HG03025 (cell line): ENCODE measurements around the gene MOV10L1.

ENCODE experiments used
- ATAC-seq: cut with Tn5 transposase; IDR thresholded peaks from one replicate; pipeline ENCODE4 v1.9.1; 2021; ENCODE audit warnings: mild to moderate bottlenecking, moderate library complexity; ENCODE audit not compliant: unreplicated experiment, low FRiP score

The MOV10L1 gene

GRCh38 chr22:50058906-50059880, 30.6 kb upstream of the MOV10L1 start:
- no peak for ATAC-seq

- no peak for ATAC-seq
These were observed 29.9 kb upstream of the MOV10L1 start for GRCh38 chr22:50059881-50060262.

- no peak for ATAC-seq
These were observed 29.2 kb upstream of the MOV10L1 start for GRCh38 chr22:50060441-50061140.

GRCh38 chr22:50061141-50061823, 28.5 kb upstream of the MOV10L1 start:
- no peak for ATAC-seq

GRCh38 chr22:50061824-50062355, 27.9 kb upstream of the MOV10L1 start:
- ATAC-seq, result no peak

- ATAC-seq, result no peak
These were observed 27.2 kb upstream of the MOV10L1 start for GRCh38 chr22:50062509-50063135.

- no peak for ATAC-seq
These were observed 26.0 kb upstream of the MOV10L1 start for GRCh38 chr22:50063589-50064393.

- ATAC-seq, result no peak
These were observed 25.4 kb upstream of the MOV10L1 start for GRCh38 chr22:50064453-50064852.

- no peak for ATAC-seq
These were observed 22.6 kb upstream of the MOV10L1 start for GRCh38 chr22:50067244-50067643.

- no peak for ATAC-seq
These were observed 21.7 kb upstream of the MOV10L1 start for GRCh38 chr22:50068096-50068495.

- no peak for ATAC-seq
These were observed 19.4 kb upstream of the MOV10L1 start for GRCh38 chr22:50070366-50070765.

- no peak for ATAC-seq
These were observed 18.2 kb upstream of the MOV10L1 start for GRCh38 chr22:50071432-50072166.

- ATAC-seq, result no peak
These were observed 17.6 kb upstream of the MOV10L1 start for GRCh38 chr22:50072167-50072555.

- no peak for ATAC-seq
These were observed 16.9 kb upstream of the MOV10L1 start for GRCh38 chr22:50072714-50073538.

GRCh38 chr22:50074056-50074455, 15.8 kb upstream of the MOV10L1 start:
- no peak for ATAC-seq

- no peak for ATAC-seq
These were observed 15.0 kb upstream of the MOV10L1 start for GRCh38 chr22:50074551-50075530.
